HUES6 (cell line): ENCODE data around the gene CHCHD1.

Source experiments
- H3K27ac ChIP-seq: 2 replicates; pipeline ENCODE4 v1.7.0; 2013; ENCODE audit warnings: low read depth, mild to moderate bottlenecking, low read length, inconsistent platforms
- H3K27me3 ChIP-seq: 2 replicates; pipeline ENCODE4 v1.6.1; 2013; ENCODE audit warnings: low read length; ENCODE audit not compliant: control insufficient read depth, insufficient read depth
- H3K36me3 ChIP-seq: 2 replicates; pipeline ENCODE4 v1.6.1; 2013; ENCODE audit warnings: low read length; ENCODE audit not compliant: control insufficient read depth, insufficient read depth
- H3K4me1 ChIP-seq: 2 replicates; pipeline ENCODE4 v1.6.1; 2013; ENCODE audit warnings: low read length; ENCODE audit not compliant: control insufficient read depth, insufficient read depth
- H3K4me3 ChIP-seq: 2 replicates; pipeline ENCODE4 v1.5.1; 2013; ENCODE audit warnings: low read depth, low read length
- H3K9ac ChIP-seq: one replicate; pipeline ENCODE4 v1.6.1; 2013; ENCODE audit warnings: mild to moderate bottlenecking, low read length
- H3K9me3 ChIP-seq: 2 replicates; pipeline ENCODE4 v1.6.1; 2013; ENCODE audit warnings: low read depth, low read length; ENCODE audit not compliant: control insufficient read depth, insufficient read depth

CHCHD1 gene

DNA sequence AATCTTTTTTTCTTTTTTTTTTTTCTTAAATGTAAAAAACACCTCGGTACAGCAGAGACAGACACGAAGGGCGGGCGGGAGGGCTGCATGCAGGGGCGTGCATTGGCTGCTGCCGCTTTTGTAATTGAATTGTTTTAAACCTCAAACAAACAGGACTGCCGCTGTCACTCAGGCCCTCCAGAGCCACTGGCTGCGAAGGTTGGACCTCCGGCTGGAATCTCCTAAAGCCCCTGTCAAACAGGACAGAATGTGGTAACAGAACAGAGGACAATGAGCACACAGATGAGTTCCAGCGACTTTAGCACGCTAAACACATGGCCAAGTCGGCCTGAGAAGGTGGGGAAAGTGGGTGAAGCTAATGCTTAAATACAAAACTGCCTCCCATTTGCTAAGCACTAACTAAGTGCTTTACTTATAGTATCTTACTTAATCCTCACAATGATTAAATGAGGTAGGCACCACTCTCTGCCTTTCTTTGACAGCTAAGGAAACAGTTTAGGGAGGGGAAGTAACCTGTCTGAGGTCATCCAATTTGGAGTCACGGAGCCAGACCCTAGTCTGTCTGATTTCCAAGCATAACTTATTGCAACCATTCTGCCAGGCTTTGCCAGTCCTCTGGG lies 32.5 kb downstream of the CHCHD1 start:
- Histone ChIP-seq H3K27me3 (no peaks in the 10 kb centered on the region), H3K27ac (no peak overlapping the region), H3K9me3 (no peaks in the 10 kb centered on the region), H3K36me3 (peaks cover 37% of the 10 kb centered on the region), H3K9ac (no peak overlapping the region), H3K4me1 (peaks cover 8% of the 10 kb centered on the region; the same call in 1 of the 2 replicates), H3K4me3 (no peak overlapping the region)

DNA sequence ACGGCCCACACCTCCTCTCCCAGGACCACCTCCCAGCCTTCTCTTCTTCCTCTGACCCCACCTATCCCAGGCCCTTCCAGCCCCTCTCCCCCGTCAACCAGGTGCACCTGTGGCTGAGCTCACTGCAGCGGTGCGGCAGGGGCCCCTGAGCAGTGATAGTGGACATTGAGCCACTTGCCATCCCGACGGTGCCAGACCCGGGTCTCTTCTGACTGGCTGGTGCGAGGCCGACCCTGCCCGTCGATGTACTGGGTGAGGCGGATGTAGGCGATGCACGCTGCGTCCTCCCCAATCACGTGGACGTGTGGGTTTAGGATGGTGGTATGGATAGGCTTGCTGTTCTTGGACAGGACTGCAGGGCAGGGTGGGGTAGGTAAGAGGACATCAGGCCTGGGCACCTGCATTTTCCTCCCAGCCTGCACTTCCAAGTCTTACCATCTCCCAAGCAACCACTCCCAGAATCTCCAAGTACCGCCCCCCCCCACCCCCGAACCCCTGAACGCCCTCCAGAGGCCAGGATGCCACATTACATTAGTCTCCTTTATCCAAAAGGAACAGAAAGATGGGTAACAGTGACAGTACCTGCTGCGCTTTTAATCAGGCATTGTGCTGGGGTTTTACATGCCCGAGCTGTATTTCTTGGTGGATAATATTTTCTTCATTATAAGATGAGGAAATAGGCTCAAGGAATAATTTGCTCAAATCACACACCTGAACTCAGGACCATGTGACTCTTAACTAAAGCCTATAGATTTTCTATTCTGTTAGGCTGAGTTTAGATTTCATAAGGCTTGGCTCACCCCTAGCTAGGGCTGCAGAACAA lies 33.3 kb downstream of the CHCHD1 start:
- no peak overlapping the region for H3K27ac ChIP-seq
- H3K36me3 ChIP-seq: peaks cover 40% of the 10 kb centered on the region
- no peaks in the 10 kb centered on the region for H3K9me3 ChIP-seq
- H3K4me3 ChIP-seq: no peak overlapping the region
- no peak overlapping the region for H3K9ac ChIP-seq
- no peaks in the 10 kb centered on the region for H3K27me3 ChIP-seq
- H3K4me1 ChIP-seq: peaks cover 8% of the 10 kb centered on the region; the same call in 1 of the 2 replicates

- no peak overlapping the region for H3K4me3 ChIP-seq
- H3K9ac ChIP-seq: no peak overlapping the region
- no peak overlapping the region for H3K27ac ChIP-seq
- H3K4me1 ChIP-seq: peaks cover 8% of the 10 kb centered on the region; the same call in 1 of the 2 replicates
- H3K27me3 ChIP-seq: no peaks in the 10 kb centered on the region
- peaks cover 41% of the 10 kb centered on the region for H3K36me3 ChIP-seq
- H3K9me3 ChIP-seq: no peaks in the 10 kb centered on the region
Measured at GRCh38 chr10:73815719-73816030, 33.8 kb downstream of the CHCHD1 start.

DNA sequence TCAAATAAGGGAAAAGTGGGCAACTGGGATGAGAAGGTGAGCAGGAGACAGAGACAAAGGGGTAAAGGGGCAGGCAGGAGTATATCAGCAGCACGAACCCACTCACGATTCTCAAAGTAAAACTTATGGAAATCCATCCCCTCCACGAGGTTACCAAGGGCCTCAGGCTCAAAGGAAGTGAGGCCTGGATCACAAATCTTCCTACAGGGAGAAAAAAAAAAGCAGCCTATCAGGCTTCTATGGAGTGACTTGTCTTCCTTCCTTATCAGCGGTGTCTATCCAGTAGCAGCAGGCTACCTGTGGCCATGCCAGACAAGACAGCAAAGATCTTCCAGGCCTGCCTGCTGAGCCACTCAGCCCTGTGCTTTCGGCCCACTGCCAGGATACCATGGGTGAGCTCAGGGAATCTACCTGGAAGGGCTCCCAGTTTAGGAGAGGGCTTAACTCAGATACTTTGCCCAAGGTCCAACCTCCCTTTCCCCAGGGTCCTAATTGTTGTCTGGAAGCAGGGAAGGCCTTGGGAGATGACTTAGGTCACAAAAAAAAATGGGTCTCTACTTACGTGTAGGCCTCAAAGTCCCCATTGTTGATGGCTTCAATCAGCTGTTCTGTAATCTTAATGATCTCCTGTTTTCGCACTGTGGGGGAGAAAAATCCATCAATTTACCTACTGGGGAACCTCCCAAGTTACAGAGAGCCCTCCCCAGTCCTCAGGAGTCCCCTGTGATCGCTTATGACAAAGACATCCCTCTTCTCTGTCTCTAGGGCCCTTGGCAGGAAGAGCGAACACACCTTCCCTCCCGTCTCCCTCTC lies 35.3 kb downstream of the CHCHD1 start:
- H3K27me3 ChIP-seq: no peaks in the 10 kb centered on the region
- no peak overlapping the region for H3K9ac ChIP-seq
- no peaks in the 10 kb centered on the region for H3K9me3 ChIP-seq
- no peak overlapping the region for H3K27ac ChIP-seq
- peaks cover 8% of the 10 kb centered on the region; the same call in 1 of the 2 replicates for H3K4me1 ChIP-seq
- peaks cover 49% of the 10 kb centered on the region for H3K36me3 ChIP-seq
- H3K4me3 ChIP-seq: no peak overlapping the region

- Histone ChIP-seq H3K36me3 (peaks cover 52% of the 10 kb centered on the region), H3K27ac (no peak overlapping the region), H3K4me1 (0 out of 2 replicates have a peak, but pooled peaks cover 2% of the 10 kb centered on the region), H3K27me3 (no peaks in the 10 kb centered on the region), H3K4me3 (no peak overlapping the region), H3K9ac (no peak overlapping the region), H3K9me3 (no peaks in the 10 kb centered on the region)
Measured at GRCh38 chr10:73817826-73818225, 36.0 kb downstream of the CHCHD1 start.

DNA sequence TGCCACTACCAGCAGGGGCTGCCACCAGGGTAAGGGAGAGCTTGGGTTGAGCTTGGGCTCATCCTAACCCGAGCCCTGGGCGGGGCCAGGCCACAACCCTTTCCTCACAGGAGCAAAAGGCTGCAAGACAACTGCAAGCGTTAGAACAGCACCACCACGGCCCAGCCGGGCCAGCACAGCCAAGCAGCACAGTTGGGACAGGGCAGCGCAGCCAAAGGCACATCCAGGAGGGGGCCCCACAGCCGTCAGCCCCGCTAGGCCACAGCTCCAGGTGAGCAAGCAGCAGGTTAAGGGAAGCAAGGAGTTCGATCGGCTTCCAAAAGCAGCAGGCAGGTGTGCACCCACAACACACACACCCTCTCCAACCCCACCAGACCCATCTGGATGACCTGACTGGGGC lies 36.6 kb downstream of the CHCHD1 start:
- Histone ChIP-seq H3K4me3 (no peak overlapping the region), H3K27me3 (no peaks in the 10 kb centered on the region), H3K9me3 (no peaks in the 10 kb centered on the region), H3K27ac (no peak overlapping the region), H3K36me3 (peaks cover 49% of the 10 kb centered on the region), H3K4me1 (no peaks in the 10 kb centered on the region), H3K9ac (no peak overlapping the region)

DNA sequence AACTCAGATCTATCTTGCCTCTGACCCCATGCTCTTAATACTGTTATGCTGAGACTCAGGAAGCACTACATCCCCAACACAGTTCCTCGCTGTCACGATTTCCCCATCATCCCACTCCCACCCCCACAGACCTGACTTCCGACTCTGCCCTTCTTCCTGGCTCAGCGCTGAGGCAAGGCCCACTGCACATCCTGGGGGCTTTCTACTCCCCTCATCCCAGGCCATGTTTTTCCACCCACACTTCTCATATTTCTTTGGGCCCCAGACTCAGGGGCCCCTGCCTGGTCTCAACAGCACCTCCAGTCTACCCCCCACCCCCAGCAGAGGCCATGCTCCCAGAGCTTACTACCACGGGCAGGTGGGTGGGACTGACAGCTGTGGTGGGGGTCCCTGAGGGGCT lies 37.2 kb downstream of the CHCHD1 start:
- Histone ChIP-seq H3K9ac (no peak overlapping the region), H3K4me1 (no peaks in the 10 kb centered on the region), H3K27ac (no peak overlapping the region), H3K4me3 (no peak overlapping the region), H3K36me3 (peaks cover 49% of the 10 kb centered on the region), H3K9me3 (no peaks in the 10 kb centered on the region), H3K27me3 (no peaks in the 10 kb centered on the region)

- Histone ChIP-seq H3K4me3 (no peak overlapping the region), H3K27me3 (no peaks in the 10 kb centered on the region), H3K9me3 (no peaks in the 10 kb centered on the region), H3K36me3 (peaks cover 51% of the 10 kb centered on the region), H3K9ac (no peak overlapping the region), H3K4me1 (no peaks in the 10 kb centered on the region), H3K27ac (no peak overlapping the region)
Measured at GRCh38 chr10:73819513-73820093, 37.8 kb downstream of the CHCHD1 start.

GRCh38 chr10:73823391-73823790 lies 41.5 kb downstream of the CHCHD1 start:
- peak overlapping the region; percentile 50 for H3K9ac ChIP-seq
- no peaks in the 10 kb centered on the region for H3K4me1 ChIP-seq
- H3K27me3 ChIP-seq: no peaks in the 10 kb centered on the region
- no peak overlapping the region for H3K4me3 ChIP-seq
- no peaks in the 10 kb centered on the region for H3K9me3 ChIP-seq
- H3K36me3 ChIP-seq: peaks cover 55% of the 10 kb centered on the region
- no peak overlapping the region for H3K27ac ChIP-seq

DNA sequence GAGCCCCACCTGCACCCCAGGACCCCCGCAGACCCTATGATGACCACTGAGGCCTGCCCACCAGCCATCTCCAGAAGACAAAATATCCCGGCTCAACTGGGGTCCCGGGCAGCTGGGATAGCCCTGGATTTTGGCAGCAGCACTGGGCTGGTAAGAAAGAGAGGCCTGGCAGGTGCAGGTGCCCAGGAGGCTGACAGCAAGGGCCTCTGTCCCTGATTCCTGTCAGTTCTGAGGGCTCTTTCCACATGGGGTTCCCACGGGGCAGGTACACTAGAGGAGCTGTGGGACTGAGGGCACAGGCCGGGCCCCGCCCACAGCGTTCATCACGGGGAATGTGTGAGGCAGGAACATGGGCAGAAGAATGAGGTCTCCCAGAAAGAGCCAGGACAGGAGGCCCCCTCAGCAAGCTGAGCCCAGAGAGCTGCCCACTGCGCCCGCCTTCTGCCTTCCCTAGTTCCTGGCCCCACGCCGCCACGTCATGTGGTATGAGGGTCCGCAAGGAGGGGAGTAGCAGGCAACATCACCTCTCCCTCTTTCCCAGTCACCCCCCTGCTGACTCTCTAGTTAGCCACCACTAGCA lies 42.4 kb downstream of the CHCHD1 start:
- Histone ChIP-seq H3K27me3 (no peaks in the 10 kb centered on the region), H3K36me3 (peaks cover 55% of the 10 kb centered on the region), H3K4me1 (no peaks in the 10 kb centered on the region), H3K9me3 (no peaks in the 10 kb centered on the region), H3K27ac (no peak overlapping the region), H3K9ac (no peak overlapping the region), H3K4me3 (no peak overlapping the region)
